Measurements from ENCODE around the gene ARL2.

Gene ARL2

DNA sequence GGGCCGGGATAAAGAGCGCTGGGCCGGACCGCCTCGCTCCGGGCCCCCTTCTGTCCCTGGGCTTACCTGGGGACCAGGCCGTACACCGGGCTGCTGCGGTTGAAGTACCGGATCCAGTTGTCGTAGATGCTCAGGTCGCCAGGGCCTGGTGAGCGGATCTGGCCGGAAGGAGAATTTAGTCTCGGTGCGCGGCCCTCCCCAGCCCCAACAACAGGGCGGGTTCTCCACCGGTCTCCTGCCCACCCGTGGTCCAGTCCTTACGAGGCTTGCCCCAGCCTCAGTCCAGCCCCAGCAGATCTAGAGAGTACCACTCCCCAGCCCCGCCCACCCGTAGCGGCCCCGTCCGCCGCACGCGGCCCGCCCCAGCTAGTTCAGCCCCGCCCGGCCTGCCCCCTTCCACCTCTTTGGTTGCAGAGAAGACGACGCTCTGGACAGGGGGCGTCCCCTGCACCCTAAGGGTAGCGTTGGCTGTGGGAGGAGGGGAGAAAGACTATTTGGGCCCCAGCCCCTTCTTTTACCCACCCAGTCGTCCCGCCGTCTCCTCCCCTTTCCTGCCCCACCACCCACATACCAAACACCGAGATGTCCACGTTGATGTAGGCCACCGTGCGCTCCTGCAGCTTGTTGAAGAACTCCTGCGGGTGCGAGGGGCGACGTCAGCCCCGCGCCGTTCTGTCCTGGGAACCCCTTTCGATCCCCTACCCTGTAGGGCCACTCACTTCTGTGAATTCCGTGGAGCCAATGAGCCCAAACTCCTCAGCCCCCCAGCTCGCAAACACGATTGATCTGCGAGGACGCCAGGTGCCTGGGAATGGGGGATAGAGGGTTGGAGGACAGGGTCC is 33.8 kb downstream of the ARL2 start:
- peak; percentile 21 for DNase-seq

DNA sequence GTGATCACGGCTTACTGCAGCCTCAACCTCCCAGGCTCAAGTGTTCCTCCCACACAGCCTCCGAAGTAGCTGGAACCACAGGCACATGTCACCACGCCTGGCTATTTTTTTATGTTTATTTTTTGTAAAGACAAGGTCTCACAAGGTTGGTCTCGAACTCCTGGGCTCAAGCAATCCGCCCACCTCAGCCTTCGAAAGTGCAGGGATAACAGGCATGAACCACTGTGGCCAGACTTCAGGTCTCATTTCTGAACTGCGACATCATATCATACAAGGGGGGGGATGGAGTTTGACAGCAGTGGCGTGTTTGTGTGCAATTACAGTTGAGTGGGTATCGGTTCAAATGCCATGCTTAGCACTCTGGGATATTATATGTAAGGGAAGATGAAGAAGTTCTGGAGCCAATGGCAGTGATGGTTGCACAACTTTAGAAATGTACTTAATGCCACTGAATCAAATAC is 37.5 kb downstream of the ARL2 start:
- no peak for DNase-seq

DNA sequence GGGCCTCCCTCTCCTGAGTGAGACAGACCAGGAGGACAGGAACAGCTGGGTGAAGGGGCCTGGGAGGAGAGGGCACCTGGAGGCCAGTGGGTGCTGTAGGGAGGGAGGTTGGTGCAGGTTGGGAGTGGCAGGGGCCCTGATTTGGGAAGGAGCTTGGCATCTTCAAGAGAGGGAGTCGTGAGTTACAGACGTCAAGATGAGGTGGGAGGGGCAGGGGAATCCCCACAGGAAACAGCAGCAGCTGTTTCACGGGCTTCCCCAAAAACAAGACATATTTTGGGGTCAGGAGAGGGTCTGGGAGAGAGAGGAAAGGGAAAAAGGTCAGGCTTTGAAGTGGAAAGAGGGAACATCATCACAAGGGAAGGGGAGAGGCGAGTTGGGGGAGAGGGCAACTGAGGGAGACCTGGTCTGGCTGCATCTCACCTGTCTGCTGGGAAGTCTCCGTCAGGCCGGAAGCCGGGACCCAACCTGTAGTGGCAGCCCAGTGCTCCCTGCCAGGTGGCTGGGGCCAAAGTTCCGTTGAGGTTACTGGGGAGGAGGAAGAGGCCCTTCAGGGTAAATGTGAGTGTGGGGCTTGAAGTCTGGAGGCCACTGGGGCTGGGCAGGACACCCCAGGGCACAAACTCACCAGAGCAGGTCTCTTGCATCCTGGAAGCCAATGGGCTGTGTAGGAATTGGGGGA is 40.0 kb downstream of the ARL2 start:
- DNase-seq: no peak

DNA sequence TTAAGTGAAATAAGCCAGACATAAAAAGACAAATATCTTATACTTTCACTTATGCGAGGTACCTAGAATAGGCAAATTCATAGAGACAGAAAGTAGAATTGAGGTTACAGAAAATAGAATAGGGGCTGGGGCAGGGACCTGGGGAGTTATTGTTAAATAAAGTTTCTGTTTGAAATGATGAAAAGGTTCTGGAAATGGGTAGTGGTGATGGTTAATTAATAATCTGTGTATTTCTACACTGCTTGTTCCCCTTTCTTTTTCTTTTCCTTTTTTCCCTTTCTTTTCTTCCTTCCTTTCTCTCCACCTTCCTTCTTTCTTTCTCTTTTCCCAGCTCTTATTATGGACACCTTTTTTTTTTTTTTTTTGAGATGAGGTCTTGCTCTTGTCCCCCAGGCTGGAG is 41.6 kb downstream of the ARL2 start:
- no peak for DNase-seq

DNA sequence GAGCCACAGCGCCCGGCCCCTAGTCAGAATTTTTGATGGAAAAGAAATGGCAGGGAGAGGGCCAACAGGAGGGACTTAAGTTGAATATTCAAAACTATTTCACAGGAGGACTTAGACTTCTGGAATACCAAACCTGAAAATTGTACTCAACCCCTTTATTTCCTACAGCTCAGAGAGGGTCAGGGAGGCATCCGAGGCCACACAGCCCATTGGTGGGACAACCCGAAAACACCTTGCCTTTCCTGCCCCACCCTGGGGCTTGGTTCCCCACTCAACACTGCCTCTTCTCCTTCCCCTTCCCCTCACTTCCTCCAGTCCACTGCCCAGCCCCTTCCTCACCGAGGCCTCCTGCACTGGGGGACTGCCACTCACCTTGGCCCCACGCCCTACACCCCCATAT is 43.0 kb downstream of the ARL2 start:
- DNase-seq: no peak

DNA sequence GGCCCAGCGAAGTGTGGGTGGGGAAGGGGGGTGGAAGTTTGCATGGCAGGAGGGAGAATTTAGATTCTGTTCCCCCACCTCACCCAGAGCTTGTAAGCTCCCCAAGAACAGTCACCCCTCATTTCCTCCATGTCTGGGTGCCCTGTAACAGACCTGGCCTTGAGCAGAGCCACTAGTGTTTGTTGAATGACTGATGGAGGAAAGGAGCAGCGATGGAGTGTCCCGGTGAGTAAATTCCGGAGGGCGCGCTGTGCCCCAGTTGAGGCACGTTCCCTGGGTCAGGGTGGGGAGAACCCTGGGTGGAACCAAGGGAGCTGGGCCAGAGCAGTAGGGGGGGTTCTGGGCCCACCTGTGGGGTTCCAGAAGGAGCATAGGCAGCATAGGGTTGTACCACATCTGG is 43.6 kb downstream of the ARL2 start:
- no peak for DNase-seq

DNA sequence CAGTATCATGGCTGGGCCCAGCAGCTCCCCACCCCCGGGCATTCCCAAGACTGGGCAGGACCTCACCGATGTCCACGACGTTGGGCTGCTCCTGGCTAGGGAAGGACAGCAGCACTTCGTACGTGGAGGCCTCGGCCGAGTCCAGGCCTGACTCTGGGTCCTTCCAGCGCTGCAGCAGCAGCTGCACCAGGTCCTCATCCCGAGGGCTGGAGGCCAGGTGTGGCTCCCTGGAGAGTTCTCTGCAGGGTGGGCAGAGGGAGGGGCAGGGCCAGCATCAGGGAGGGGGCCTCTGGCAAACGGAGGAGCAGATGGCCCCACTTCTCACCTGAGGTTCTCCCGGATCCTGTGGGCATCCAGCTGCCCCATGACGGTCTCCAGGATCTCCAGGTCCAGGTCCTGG is 44.1 kb downstream of the ARL2 start:
- no peak for DNase-seq

DNA sequence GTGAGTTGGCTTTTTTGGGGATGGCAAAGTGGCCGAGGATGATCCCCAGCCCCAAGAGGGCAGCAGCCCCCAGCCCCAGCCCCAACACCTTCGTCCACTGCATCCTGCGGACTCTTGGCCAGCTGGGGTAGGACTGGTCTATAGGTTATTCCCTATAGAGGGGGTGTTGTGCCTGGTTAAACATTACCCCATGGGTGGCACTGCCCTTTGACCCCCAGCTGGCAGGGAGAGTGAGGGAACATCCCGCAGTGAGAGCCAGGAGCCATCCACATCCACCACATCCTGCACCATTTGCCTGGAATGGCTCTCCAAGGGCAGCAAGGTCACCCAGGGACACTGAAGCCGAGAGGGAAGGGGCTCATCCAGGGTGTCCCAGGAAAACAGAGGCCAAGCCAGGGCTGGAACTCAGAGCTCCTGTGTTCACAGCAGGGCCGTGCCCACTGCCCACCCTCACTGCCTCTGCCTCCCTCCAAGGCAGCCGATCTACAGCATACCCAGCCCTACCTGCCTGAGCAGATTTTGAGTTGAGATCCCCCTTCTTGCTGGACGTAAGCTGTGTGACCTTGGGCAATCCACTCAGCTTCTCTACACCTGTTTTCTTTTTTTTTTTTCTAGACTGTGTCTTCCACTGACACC is 44.6 kb downstream of the ARL2 start, which contains the start of gene NAALADL1:
Gene NAALADL1 (minus strand): TSS at position 135 of the 636 bp plus-strand sequence. CDS start 32 bp downstream, at position 103.
- no peak for DNase-seq

DNA sequence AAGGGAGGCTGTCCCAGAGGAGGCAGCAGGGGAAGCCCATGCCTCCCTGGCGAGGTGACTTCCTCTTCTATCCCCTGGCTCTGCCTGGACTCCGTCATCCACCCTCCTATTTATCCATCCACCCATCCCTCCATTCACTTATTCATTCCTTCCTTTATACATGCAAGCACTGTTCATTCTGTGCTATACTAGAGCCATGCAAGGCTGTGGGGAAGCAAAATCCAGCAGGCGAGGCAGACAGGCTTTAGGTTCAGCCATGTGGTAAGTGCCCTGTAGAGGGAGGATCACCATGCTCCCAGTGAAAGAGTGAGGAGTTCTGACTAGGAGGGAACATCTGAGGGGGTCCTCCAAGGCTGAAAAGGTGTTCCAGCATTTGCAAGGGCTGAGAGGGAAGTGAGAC is 45.6 kb downstream of the ARL2 start:
- no peak for DNase-seq

DNA sequence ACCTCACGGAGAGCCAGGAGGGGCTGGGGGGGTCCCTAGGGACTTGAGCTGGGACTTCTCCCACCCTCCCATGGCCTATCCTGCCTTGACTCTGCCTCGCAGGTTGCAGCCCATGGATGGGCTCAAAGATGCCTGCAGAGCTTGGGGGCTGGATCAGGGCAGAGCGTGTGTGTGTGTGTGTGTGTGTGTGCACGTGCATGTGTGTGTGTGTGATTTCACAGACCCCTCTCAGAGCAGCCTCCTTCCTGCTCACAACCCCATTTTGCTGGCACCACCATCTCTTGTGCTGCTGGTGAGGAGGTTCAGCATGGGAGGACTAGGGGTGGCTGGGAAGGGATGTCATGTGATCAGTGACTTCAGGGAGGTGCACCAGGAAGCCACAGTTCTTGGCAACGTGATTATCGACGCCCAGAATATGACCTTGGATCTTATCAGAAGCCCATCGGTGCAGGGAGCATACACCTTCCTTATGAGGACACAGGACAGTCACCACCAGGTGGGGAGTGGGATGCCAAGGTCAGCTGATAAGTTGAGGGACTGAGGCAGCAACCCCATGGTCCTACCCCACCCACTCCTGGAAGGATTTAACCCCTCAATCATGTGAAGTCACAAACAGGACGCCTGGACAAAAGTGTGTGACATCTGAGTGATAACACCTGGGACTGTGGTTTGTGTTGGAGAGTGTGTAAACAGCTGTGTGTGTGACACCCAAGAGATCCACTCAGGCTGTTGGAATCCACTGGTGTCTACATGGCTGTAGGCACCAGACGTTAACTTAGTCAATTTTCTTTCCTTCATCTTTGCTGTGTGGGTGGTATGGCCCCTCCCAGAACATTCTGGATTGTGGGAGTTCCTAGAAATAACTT is 46.2 kb downstream of the ARL2 start:
- DNase-seq: no peak

DNA sequence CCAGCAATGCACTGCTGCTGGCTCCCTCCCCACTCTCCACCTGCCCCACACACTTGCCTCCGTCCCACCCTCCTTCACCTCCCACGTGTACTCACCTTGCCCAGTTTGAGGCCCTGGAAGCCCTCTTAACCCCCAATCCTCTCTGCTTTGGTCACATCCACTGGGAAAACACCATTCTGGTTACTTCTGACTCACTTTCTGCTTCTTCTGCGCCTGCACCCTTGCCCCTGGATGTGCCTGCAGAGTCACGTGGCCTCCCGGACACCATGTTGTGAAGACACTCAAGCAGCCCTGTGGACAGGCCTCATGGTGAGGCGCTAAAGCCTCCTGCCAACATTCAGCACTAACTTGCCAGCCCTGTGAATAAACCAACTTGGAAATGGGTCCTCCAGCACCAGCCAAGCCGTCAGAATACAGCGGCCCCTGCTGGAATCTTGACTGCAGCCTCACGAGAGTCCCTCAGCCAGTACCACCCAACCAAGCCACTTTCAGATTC is 47.0 kb downstream of the ARL2 start:
- no peak for DNase-seq

DNA sequence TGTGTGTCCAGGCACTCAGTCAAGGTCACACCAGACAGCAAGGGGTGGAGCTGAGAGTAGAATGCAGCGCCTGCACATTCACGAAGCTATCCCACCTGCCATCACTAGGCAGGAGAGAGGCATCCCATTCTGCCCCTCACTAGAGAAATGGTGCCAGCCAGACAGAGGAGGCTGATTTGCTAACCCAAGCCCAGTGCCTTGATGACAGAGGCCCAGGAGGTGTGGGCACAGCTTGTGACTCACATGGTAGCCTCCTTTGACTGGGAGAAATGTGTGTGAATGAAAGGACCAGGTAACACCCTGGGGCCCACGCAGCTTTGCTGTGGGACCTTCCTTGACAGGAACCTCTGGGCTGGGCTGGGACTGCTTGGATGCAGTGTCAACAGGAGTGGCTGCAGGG is 49.6 kb downstream of the ARL2 start:
- no peak for DNase-seq

DNA sequence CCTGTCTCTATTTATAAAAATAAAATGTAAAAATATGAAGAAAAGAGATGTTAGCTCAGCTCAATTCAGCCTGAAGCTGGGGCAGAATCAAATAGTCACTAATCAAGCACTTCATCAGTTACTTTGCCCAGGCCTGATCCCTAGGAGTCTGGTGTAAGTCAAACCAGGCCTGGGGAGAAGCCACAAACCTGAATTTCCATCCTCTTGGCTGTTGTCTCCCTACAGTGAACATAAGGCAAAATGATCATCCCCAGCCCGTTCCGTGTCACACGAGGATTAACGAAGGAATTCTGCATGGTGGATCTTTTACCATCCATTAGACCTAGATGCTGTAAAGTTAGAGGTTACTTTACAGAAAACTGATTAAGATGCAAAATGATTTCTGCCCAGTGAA is 50.9 kb downstream of the ARL2 start:
- DNase-seq: no peak

DNA sequence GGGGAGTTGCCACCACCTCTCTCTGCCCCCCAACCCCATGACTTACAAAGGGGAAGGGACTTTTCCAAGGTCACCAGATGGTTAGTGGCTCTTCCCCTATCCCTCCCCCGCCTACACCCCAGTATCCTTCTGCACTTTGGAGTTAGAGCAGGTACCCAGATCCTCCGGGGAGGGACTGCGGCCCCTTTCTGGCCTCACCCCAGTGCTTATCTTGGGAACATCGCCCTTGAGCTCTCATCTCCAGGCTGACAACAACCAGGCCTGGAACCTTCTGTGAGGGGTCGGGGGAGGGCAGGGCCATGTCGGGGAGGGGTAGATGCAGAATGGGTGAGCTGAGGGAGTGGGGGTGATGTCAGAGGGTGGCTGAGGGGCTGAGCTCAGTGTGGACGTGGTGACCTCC is 51.9 kb downstream of the ARL2 start:
- DNase-seq: no peak

DNA sequence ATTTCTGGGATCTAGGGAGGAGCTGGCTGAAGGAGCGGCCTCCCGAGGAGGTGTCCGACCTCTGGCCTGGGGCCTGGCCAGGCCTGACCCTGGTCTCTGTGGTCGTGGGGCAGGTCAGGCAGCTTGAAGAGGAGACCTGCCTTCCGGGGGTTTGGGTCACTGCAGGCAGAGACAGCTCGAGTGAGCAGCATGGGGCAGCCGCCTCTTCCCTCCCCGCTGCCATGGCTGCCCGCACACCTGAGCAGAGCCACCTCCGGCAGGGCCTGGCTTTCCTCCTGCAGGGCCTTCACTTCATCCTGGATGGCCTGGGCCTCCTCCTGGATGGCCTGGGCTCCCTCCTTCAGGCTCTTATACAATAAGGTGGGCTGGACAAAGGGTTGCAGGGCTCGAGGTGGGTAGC is 52.4 kb downstream of the ARL2 start:
- no peak for DNase-seq

DNA sequence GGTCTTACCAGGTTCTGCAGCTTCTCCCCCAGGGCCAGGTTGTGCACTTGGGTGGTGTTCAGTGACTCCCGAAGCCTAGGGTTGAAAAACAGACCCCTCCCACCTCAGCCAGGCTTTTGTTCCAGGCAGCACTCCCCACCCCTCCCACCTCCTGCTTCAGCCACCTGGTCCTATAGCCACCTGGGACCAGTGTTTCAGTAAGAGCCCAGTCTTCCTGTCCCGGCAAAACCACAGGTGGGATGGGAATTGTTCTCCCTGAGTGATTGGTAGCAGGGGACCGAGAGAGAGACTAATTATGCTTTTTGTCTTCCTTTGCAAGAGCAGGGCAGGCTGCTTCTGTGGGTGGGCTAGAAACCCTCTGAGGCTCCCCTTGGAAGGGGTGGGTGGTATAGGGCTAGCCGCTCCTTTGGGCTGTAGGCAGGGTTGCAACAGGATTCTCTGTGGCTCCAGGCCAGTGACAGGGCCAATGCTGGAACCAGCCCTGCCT is 52.9 kb downstream of the ARL2 start:
- DNase-seq: peak; percentile 8

DNA sequence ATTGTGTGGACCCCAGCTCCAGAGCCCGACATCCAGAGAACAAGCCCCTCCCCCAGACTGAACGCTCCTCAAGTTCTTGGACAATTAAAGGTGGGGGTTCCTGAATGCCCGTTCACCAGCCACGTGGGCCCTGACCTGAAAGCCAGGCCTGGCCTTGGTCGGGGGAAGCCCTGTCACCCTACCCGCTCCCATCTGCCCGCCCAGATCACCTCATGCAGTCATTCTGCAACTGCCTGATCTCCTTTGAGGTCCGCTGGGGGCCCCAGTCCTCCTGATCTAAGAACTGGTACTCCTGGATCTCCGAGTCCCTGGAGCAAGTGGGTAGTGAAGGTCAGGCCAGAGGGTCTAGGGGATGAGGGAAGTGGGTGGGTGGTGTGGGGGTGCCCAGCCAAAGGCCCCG is 53.5 kb downstream of the ARL2 start:
- DNase-seq: no peak

DNA sequence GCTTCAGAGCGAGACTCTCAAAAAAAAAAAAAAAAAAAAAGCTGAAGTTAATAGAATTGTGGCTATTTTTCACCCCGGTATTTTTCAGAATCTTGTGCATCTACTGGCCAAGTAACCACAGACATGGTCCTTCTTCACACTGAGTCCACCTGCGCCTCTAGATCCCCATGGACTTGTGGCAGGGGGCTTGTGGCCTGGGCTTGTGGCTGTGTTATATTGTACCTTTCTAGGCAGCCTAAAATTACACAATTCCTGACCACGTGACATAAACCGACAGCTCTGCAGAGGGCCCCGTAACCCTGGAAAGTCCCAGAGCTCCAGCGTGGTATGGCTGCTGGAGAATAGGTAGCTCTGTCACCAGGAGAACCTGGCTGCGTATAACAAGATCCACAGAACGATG is 55.3 kb downstream of the ARL2 start:
- no peak for DNase-seq

Measured in eye (tissue), 1 donor.